Lower leg skin (tissue), 4 donors: ENCODE measurements around the gene NLRP9. TPM values are rescaled to one million over a fixed set of nuclear protein-coding genes. Genes with fewer than 3 reads are reported as not detected.

Experiments
- DNase-seq, 2 donors: peaks; one replicate each; pipeline ENCODE4 v3.0.0-alpha.2; 2019; ENCODE audit warnings: low spot score in 2 of 2
- H3K4me3 ChIP-seq: fragments of 200-600 bp; sonication (generic); 2 replicates; pipeline ENCODE4 v1.5.1; 2017; ENCODE audit warnings: mild to moderate bottlenecking, low read depth; ENCODE audit not compliant: poor library complexity, severe bottlenecking
- CTCF ChIP-seq, 3 donors: fragments of 450-650 bp; IDR thresholded peaks; one replicate each; pipeline ENCODE4 v1.5.1; 2016; ENCODE audit warnings: antibody characterized with exemption in 3 of 3, mild to moderate bottlenecking in 3 of 3, moderate library complexity in 2 of 3
- POLR2A ChIP-seq, 2 donors: fragments of 450-650 bp; IDR thresholded peaks; one replicate each; pipeline ENCODE4 v1.6.1; 2016 to 2017; ENCODE audit warnings: antibody characterized with exemption in 2 of 2, mild to moderate bottlenecking in 1 of 2, moderate library complexity in 1 of 2
- WGBS, 2 donors: methylation state at CpG; one replicate each; pipeline ENCODE4 v1.1.5; 2018; 5-methylcytosine and 5-hydroxymethylcytosine counted together
- intact Hi-C: fragments of 100-400 bp; cut with DNase I; formaldehyde crosslinking; loops from one replicate; pipeline ENCODE4 v1.15.0; 2023; ENCODE audit warnings: low total_unique reads
- total RNA-seq, 4 donors: library from RNA; depleted of rRNA; stranded (reverse); fragments of >200 nt; gene quantifications; one replicate each; pipeline ENCODE4 v1.1.0, GENCODE V29; 2016

NLRP9 gene
- total RNA-seq, 4 donors from 2014 or later = not detected

GRCh38 chr19:55717251-55717650, 21.0 kb downstream of the NLRP9 start:
- intact Hi-C loops = loop anchor here (5.0 kb wide), 1 partner anchor 690 kb away; no protein-coding TSS in a partner anchor
- no peak for DNase-seq
- H3K4me3 ChIP-seq = no peak overlapping the region
- WGBS, 2 donors = 68 to 72% methylated on average over 11 of the region's 11 CpGs
- TF ChIP-seq CTCF (IDR thresholded peaks at IDR 0.05) (no peak), POLR2A (IDR thresholded peaks at IDR 0.05) (no peak)

- 78 to 80% methylated on average over 15 of the region's 15 CpGs for WGBS, 2 donors
- TF ChIP-seq CTCF (IDR thresholded peaks at IDR 0.05) (no peak), POLR2A (IDR thresholded peaks at IDR 0.05) (no peak)
- H3K4me3 ChIP-seq = no peak overlapping the region
- DNase-seq = peak in 1 of 2 donors; percentile 45
- intact Hi-C loops = loop anchor here (5.0 kb wide), 1 partner anchor 689 kb away; no protein-coding TSS in a partner anchor
Observed at GRCh38 chr19:55716531-55716930, 21.7 kb downstream of the NLRP9 start.

- TF ChIP-seq POLR2A (IDR thresholded peaks at IDR 0.05) (no peak), CTCF (IDR thresholded peaks at IDR 0.05) (no peak)
- intact Hi-C loops = no loop called here
Observed at GRCh38 chr19:55712804-55713631, 25.2 kb downstream of the NLRP9 start.

GRCh38 chr19:55711719-55712118, 26.5 kb downstream of the NLRP9 start:
- DNase-seq = peak in 1 of 2 donors; percentile 48
- 76 to 78% methylated on average over 16 to 18 of the region's 18 CpGs for WGBS, 2 donors
- intact Hi-C loops = no loop called here
- no peak overlapping the region for H3K4me3 ChIP-seq
- TF ChIP-seq POLR2A (IDR thresholded peaks at IDR 0.05) = no peak
- no peak for TF ChIP-seq CTCF (IDR thresholded peaks at IDR 0.05)

More at GRCh38 chr19:55712804-55713631, 25.2 kb downstream of the NLRP9 start:
- WGBS, 2 donors = 64 to 69% methylated on average over 2 of the region's 3 CpGs
- DNase-seq = no peak
- no peak overlapping the region for H3K4me3 ChIP-seq

- 74 to 91% methylated on average over 3 of the region's 3 CpGs for WGBS, 2 donors
- no peak for DNase-seq
- H3K4me3 ChIP-seq = no peak overlapping the region
- intact Hi-C loops = no loop called here
- no peak for TF ChIP-seq CTCF (IDR thresholded peaks at IDR 0.05)
- no peak for TF ChIP-seq POLR2A (IDR thresholded peaks at IDR 0.05)
Observed at GRCh38 chr19:55705972-55706371, 32.2 kb downstream of the NLRP9 start.
